Measurements from ENCODE around the gene RGS6.

The RGS6 gene

GRCh38 chr14:72017290-72017689 is 85.1 kb downstream of the RGS6 start:
- no peak for DNase-seq

DNA sequence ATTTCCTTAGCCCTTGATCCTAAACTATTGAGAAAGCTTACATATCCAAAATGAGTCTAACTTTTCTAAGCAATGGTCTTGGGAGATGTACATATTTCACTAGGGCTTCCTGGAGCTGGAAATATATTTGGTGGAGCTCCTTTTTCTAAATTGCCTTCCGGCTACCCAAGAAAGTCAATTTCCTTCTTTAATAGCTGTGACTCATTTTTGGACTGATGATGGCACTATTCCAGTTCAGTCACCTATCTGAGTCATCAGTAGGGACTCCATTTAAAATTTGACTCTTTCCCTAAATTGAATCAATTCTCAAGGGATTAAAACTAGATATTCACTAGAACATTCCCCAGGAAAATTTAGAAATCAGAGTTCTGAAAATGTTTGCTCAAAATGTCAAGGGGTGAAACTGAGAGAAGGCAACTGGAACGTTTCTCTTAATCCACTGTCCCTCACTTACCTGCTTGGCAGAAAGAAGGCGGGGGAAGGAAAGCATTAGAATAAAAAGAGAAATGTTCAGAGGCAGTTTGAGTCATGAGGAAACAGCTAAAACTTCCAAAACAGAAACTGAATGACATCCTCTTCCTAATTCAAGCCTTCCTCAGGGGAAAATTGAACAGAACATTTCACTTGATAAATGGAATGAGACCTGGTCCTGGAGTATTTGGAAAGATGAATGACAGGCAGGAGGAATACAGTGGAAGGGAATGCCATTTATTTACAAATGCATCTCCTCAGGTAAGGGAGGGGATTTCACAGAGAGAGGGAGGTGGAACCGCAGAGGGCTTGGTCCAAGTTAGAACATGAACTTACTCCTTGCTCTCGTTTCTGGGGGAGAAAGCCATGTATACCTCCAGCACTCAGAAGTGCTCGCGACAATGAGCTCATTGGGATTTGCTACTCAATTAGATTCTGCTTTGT is 91.2 kb downstream of the RGS6 start:
- DNase-seq: no peak

GRCh38 chr14:72024043-72024407 is 91.8 kb downstream of the RGS6 start:
- DNase-seq: no peak

DNA sequence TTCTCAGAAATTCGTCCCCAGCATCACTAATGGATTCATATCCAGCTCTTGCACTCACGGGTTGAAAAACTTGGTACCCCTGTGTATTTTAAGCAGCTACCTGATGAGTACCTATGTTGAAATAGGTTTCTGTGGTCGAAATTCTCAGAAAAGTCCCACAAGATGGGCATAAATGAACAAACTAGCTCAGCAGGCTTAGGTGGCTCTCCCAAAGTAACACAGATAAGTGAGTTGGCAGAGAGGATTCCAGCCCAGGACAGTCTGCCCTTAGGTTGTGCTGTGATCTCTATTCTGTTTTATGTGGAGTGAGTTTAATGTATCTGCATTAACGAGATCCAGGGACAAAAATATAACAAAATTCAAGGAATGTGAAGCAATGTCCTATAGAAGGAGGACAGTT is 92.3 kb downstream of the RGS6 start:
- DNase-seq: no peak

DNA sequence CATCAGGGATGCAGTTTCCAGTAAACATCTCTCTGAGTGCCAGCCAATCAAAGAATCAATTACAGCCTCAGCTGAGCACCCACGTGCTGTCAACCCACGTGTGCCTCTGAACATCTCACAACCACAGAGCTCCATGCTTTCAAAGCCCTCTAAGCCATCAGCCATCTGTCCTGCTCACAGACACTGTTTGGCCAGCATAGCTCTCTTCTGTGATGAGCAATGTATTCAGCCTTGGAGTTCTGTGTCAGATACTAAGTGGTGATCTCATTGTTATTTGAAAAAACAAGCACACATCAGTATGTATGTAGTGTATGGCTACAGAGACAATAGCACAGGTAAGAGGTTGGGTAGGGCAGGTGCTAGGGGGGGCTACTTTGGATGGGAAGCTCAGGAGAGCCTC is 94.3 kb downstream of the RGS6 start:
- no peak for DNase-seq

DNA sequence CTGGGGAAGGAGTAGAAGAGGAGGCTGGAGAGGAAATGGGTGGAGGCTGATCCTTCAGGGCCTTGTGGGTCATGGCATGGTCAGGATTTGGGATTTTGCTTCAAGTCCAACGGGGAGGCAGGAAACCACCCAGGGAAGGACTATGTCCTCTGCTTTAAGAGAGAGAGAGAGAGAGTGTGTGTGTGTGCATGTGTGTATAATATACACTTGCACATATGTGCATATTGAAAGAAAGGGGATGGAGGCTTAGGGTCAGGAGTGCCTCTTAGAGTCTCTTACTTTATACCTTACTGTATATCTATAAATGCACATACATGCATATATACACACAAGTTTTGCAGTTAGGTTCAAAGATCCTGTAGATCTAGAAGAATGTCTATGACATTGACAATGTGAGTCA is 94.8 kb downstream of the RGS6 start:
- no peak for DNase-seq

GRCh38 chr14:72033365-72033764 is 101.1 kb downstream of the RGS6 start:
- DNase-seq: no peak

DNA sequence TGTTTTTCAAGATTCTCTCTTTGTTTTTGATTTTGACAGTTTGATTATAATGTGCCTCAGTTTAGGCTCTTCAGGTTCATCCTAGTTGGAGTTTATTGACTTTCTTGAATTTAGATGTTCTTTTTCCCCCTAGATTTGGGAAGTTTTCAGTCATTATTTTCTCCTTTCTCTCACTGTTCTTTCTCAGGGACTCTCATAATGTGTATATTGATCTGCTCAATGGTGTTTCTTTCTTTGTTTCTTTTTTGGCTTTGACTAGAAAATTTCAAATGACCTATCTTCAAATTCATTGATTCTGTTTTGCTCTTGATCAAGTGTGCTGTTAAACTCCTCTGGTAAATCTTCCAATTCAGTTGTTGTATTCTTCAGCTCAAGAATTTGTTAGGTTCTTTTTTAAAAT is 108.3 kb downstream of the RGS6 start:
- no peak for DNase-seq

GRCh38 chr14:72045271-72045670 is 113.0 kb downstream of the RGS6 start:
- no peak for DNase-seq

- DNase-seq: no peak
Measured at GRCh38 chr14:72045885-72046284, 113.7 kb downstream of the RGS6 start.

DNA sequence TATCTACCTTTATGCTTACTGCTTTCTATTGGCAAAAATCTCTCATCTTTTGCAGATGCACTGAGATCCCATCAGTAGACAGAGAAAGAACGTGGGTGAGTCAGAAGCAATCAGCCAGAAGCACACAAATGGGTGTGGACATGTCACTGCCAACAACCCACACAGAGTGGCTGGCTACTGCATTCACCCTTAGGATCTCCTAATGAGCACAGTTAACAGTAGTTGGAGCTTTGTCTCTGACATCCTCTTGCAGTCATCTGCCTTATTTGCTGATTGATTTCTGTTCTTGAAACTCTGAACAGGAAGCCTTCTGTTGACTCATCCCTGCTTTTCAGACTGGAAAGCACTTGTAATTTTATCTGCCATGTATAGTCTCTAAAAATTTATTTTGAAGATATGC is 117.2 kb downstream of the RGS6 start:
- DNase-seq: no peak

DNA sequence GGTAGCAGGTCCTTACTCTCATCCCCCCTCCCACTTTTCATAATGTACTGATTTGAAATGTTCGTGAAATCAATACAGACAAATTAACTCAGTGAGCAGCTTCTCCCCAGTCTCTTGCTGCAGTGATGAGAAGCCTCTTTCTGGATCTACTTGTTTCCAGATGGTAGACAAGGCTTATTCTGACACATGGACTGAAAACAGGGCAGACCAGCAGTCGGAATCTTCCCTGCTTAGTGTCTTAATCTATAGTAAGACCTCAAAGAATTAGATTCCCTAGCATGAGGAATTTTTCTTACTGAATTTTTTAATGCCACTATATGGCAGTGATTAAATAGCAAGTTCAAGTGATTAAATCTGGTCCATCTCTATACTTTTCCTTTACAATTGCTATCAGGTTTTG is 120.1 kb downstream of the RGS6 start:
- DNase-seq: no peak

DNA sequence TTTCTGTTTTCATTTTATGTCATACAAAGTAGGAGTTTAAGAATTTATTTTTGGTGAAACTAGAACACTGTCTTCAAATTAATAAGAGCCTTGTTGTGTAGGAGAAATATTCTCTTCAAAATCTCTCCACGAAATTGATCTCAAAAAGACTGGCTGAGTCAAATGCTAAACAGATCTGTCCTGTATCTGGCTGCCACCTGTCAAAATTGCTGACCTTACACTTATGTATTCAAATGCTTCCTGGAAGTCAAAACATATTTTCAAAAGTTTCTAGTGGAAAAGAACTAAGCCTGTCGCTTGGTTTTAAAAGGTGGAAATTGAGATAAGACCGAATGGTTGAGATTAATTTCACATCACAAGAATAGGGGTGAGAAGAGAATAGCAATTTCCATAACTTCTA is 121.4 kb downstream of the RGS6 start:
- DNase-seq: no peak

- no peak for DNase-seq
Measured at GRCh38 chr14:72054911-72055310, 122.7 kb downstream of the RGS6 start.

- DNase-seq: peak; percentile 26
Measured at GRCh38 chr14:72057701-72058285, 125.6 kb downstream of the RGS6 start.

DNA sequence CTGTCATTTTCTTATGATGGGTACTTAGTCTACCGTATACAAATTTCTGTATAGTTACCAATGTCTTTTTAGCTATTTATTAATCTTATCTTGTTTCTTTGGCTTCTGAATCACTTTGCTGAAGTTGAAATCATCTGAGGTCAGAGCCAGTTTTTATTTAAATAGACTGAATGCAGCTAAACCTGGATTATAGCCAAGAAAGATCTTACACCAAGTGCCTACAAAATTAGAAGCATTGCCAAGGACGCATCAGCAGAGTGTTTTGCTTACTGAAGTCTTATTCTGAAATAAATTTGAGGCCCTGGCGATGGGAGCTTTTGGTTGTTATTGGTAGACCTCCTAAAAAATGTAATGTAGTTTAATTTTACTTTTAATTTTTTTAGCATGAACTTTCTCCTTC is 128.2 kb downstream of the RGS6 start:
- DNase-seq: no peak

DNA sequence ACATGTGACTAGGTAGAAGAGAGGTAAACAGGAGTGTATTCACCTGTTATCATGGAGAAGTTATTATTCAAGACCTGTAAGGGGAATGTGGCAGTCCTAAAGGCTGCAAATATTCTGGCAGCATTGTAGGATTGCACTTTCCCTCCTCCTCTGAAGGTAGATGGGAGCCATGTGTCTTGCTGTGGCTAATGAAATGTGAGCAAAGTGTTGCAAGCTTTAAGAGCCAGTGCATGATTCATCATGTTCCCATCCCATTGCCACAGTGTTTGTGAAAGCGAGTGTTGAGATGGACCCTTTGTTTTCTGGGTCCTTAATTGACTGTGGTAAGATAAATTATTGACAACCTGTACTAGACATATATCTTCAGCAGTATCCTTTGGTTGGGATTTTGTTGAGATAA is 128.7 kb downstream of the RGS6 start:
- DNase-seq: no peak

- no peak for DNase-seq
Measured at GRCh38 chr14:72061718-72062117, 129.5 kb downstream of the RGS6 start.

- no peak for DNase-seq
Measured at GRCh38 chr14:72063761-72064282, 131.6 kb downstream of the RGS6 start.

DNA sequence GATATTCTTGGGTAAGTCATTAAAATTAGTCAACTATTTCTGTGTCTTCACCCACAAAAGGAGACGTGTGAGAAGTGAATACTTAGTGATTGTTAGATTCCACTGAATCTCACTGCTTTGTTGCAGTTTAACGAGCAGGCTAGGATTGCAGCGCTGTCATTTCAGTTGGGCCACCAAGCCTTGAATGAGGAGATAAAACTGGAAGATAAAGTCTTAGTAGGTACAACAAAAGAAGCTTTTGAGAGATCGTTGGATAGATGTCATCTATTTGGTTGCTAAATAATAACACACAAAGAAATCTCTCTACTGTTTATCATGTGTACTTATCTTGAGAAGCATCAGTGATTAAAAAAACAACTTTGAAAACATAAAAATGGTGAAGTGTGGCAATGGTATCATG is 132.3 kb downstream of the RGS6 start:
- no peak for DNase-seq

DNA sequence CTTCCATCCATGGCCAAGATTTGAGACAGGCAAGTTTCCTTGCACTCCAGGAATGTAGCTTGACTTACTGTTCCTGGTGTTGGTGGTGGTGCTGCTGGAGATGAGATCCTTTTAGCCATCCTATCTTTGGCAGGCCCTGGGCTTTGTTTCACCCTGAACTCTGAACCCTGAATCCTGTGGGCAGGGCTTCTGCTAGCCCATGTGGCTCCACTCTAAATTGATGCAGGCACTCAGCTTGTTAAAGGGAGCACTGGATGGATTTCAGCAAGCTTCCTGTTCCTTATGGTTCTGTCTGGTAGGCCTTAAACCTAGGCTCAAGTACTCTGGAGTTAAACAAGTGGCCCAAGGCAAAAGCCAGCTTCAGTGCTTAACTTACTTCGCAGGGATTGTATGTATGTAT is 138.2 kb downstream of the RGS6 start:
- DNase-seq: no peak

- DNase-seq: no peak
Measured at GRCh38 chr14:72075649-72076334, 143.6 kb downstream of the RGS6 start.

DNA sequence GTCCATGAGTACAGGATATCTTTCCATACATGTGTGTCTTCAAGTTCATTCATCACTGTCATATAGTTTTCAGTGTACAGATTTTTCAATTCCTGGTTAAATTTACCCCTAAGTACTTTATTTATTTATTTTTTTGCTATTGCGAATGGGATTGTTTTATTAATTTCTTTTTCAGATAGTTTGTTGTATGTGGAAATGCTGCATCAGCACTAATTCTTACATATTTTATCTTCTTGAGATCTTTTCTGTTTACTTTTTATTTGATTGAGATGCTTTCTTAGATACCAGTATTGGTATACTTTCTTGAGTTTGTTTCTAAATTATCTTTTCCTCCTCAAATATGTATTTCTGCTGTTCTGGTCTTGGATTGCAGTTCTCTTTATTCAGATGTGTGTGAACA is 148.9 kb downstream of the RGS6 start:
- DNase-seq: no peak

- no peak for DNase-seq
Measured at GRCh38 chr14:72084935-72085334, 152.7 kb downstream of the RGS6 start.

Measured in left hindlimb (tissue), 1 donor.